Activated CD8-positive, alpha-beta memory T cell treated with anti-CD3 and anti-CD28 coated beads, Interleukin-2, amount 50 U/mL, for 48 hours (primary cell): Measurements from ENCODE around the gene NKAIN2.
"Not testable (repeated sequence)": the region's sequence is repeated elsewhere in the genome, so short reads cannot be mapped to it uniquely, and the experiment has no call there.

Source experiments
- DNase-seq: peaks from one replicate; pipeline ENCODE4 v3.0.0-alpha.2; 2020

NKAIN2 gene

GRCh38 chr6:124661097-124661661, 857.5 kb downstream of the NKAIN2 start:
- DNase-seq, result no peak

- no peak for DNase-seq
Measured at GRCh38 chr6:124668028-124668427, 864.4 kb downstream of the NKAIN2 start.

- DNase-seq, result no peak
Measured at GRCh38 chr6:124669713-124670480, 866.2 kb downstream of the NKAIN2 start.

GRCh38 chr6:124670801-124671200, 867.1 kb downstream of the NKAIN2 start:
- DNase-seq, result no peak

GRCh38 chr6:124671324-124671723, 867.7 kb downstream of the NKAIN2 start:
- DNase-seq, result no peak

- no peak for DNase-seq
Measured at GRCh38 chr6:124674042-124674441, 870.4 kb downstream of the NKAIN2 start.

GRCh38 chr6:124676033-124676432, 872.4 kb downstream of the NKAIN2 start:
- no peak for DNase-seq

- DNase-seq, result no peak
Measured at GRCh38 chr6:124677874-124678273, 874.2 kb downstream of the NKAIN2 start.

GRCh38 chr6:124679387-124679786, 875.7 kb downstream of the NKAIN2 start:
- no peak for DNase-seq

GRCh38 chr6:124682751-124683150, 879.1 kb downstream of the NKAIN2 start:
- no peak for DNase-seq

- no peak for DNase-seq
Measured at GRCh38 chr6:124683507-124683906, 879.8 kb downstream of the NKAIN2 start.

- no peak for DNase-seq
Measured at GRCh38 chr6:124684621-124685020, 881.0 kb downstream of the NKAIN2 start.

- no peak for DNase-seq
Measured at GRCh38 chr6:124688369-124688768, 884.7 kb downstream of the NKAIN2 start.

GRCh38 chr6:124694139-124694705, 890.6 kb downstream of the NKAIN2 start:
- DNase-seq, result no peak

GRCh38 chr6:124699038-124699437, 895.4 kb downstream of the NKAIN2 start:
- DNase-seq, result no peak

GRCh38 chr6:124703541-124703940, 899.9 kb downstream of the NKAIN2 start:
- no peak for DNase-seq

GRCh38 chr6:124712532-124712931, 908.9 kb downstream of the NKAIN2 start:
- not testable (repeated sequence) for DNase-seq

- DNase-seq, result no peak
Measured at GRCh38 chr6:124714728-124715127, 911.1 kb downstream of the NKAIN2 start.

- DNase-seq, result no peak
Measured at GRCh38 chr6:124719913-124720312, 916.2 kb downstream of the NKAIN2 start.

- no peak for DNase-seq
Measured at GRCh38 chr6:124721331-124721730, 917.7 kb downstream of the NKAIN2 start.

- no peak for DNase-seq
Measured at GRCh38 chr6:124722141-124722878, 918.6 kb downstream of the NKAIN2 start.

GRCh38 chr6:124723671-124724070, 920.0 kb downstream of the NKAIN2 start:
- DNase-seq, result no peak

- not testable (repeated sequence) for DNase-seq
Measured at GRCh38 chr6:124737804-124738203, 934.1 kb downstream of the NKAIN2 start.

GRCh38 chr6:124738482-124738881, 934.8 kb downstream of the NKAIN2 start:
- no peak for DNase-seq
